Karpas-422 (cell line): ENCODE results near the gene HMBS. TPM values are rescaled to one million over a fixed set of nuclear protein-coding genes. Genes with fewer than 3 reads are reported as not detected.

Experiments used
- DNase-seq: peaks from one replicate; pipeline ENCODE4 v3.0.0-alpha.2; 2015
- H2AFZ ChIP-seq: fragments of 200-600 bp; sonication (generic); 2 replicates; pipeline ENCODE4 v1.6.1; 2014; ENCODE audit warnings: antibody characterized with exemption, low read length, mixed read lengths
- H3K27ac ChIP-seq: fragments of 200-600 bp; sonication (generic); 2 replicates; pipeline ENCODE4 v1.5.1; 2014; ENCODE audit warnings: mild to moderate bottlenecking, low read length, moderate library complexity
- H3K27me3 ChIP-seq: fragments of 200-600 bp; sonication (generic); 2 replicates; pipeline ENCODE4 v1.6.1; 2014; ENCODE audit warnings: low read length, mixed read lengths
- H3K36me3 ChIP-seq: fragments of 200-600 bp; sonication (generic); 2 replicates; pipeline ENCODE4 v1.6.1; 2014; ENCODE audit warnings: low read length, mixed read lengths; ENCODE audit not compliant: insufficient read depth
- H3K4me1 ChIP-seq: fragments of 200-600 bp; sonication (generic); 2 replicates; pipeline ENCODE4 v1.6.1; 2014; ENCODE audit warnings: mild to moderate bottlenecking, low read length, mixed read lengths
- H3K4me2 ChIP-seq: fragments of 200-600 bp; sonication (generic); 2 replicates; pipeline ENCODE4 v1.6.1; 2014; ENCODE audit warnings: low read length, low read depth, mild to moderate bottlenecking; ENCODE audit not compliant: poor library complexity, severe bottlenecking
- H3K4me3 ChIP-seq: fragments of 200-600 bp; sonication (generic); 2 replicates; pipeline ENCODE4 v1.5.1; 2014; ENCODE audit warnings: mild to moderate bottlenecking, antibody characterized with exemption, low read length, mixed read lengths
- H3K79me2 ChIP-seq: fragments of 200-600 bp; sonication (generic); 2 replicates; pipeline ENCODE4 v1.6.1; 2014; ENCODE audit warnings: mild to moderate bottlenecking, low read length, mixed read lengths
- H3K9ac ChIP-seq: fragments of 200-600 bp; sonication (generic); 2 replicates; pipeline ENCODE4 v1.6.0; 2014; ENCODE audit warnings: low read length
- H3K9me2 ChIP-seq: fragments of 200-600 bp; sonication (generic), shearing (Covaris generic); replicated peaks from 2 replicates; pipeline ENCODE4 v1.6.0; 2014; ENCODE audit warnings: mild to moderate bottlenecking, low read length, moderate library complexity; ENCODE audit not compliant: insufficient read depth
- H3K9me3 ChIP-seq: fragments of 300-700, 200-600 bp; sonication (generic); 2 replicates; pipeline ENCODE4 v1.6.1; 2014; ENCODE audit warnings: low read length, mixed read lengths
- H4K20me1 ChIP-seq: fragments of 200-600 bp; sonication (generic); 2 replicates; pipeline ENCODE4 v1.6.1; 2014; ENCODE audit warnings: mild to moderate bottlenecking, antibody characterized with exemption, low read length, low read depth; ENCODE audit not compliant: insufficient read depth
- total RNA-seq: library from RNA; depleted of rRNA; stranded (reverse); fragments of >200 nt; shearing (Covaris generic); gene quantifications from 2 replicates; pipeline ENCODE4 v1.2.3, GENCODE V29; 2014; ENCODE audit warnings: low replicate concordance

The HMBS gene
- total RNA-seq, 1 experiment from 2014 or later, result 7.5 TPM

DNA sequence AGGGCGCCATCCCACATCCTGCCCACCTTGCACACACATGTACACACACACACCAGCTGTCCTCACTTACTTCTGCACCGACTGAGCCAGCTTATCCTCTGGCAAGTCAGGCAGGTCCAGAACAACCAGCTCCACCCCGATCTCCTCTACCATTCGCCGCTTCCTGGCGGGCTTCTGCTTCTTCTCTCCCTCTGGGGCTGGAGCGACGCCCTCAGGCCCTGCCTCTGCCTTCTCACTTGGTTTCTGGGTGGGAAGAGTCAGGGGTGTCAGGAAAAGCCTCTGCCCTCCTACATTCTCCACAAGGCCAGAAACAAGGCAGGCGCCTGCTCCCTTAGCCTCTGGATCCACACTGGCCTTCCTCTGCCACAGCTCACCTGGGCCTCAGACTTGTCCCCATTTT is 36.0 kb upstream of the HMBS start:
- H3K4me3 ChIP-seq, result no peak overlapping the region
- no peak overlapping the region for H3K9ac ChIP-seq
- no peak overlapping the region for H3K4me2 ChIP-seq
- no peaks in the 10 kb centered on the region for H3K27me3 ChIP-seq
- H2AFZ ChIP-seq, result no peak overlapping the region
- no peak for DNase-seq
- H3K9me3 ChIP-seq, result no peaks in the 10 kb centered on the region
- H3K4me1 ChIP-seq, result no peaks in the 10 kb centered on the region
- no peaks in the 10 kb centered on the region for H3K79me2 ChIP-seq
- H4K20me1 ChIP-seq, result no peaks in the 10 kb centered on the region
- no peak overlapping the region for H3K27ac ChIP-seq
- H3K36me3 ChIP-seq, result no peaks in the 10 kb centered on the region
- no peaks in the 10 kb centered on the region for H3K9me2 ChIP-seq

DNA sequence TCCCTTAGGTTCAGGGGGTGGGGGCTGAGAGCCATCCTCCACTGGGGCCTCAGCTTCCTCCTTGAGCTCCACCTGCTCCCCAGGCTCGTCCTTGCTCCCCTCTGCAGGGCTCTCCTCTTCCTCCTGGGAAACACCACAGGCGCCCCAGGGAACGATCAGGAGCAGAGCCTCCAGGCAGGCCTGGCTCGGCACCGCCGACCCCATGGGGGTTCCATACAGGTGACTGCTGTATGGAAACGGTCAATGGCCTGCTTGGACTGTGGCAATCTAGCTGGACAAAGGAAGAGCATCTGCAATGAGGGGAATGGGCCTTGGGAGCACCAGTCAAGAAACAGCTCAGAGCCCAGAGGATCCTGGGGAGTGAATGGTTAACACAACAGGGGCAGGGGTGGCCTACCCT is 35.6 kb upstream of the HMBS start:
- no peak overlapping the region for H3K4me2 ChIP-seq
- no peaks in the 10 kb centered on the region for H3K9me3 ChIP-seq
- H3K9ac ChIP-seq, result no peak overlapping the region
- no peak for DNase-seq
- H3K36me3 ChIP-seq, result no peaks in the 10 kb centered on the region
- H3K4me3 ChIP-seq, result no peak overlapping the region
- no peak overlapping the region for H3K27ac ChIP-seq
- no peaks in the 10 kb centered on the region for H3K4me1 ChIP-seq
- no peaks in the 10 kb centered on the region for H3K79me2 ChIP-seq
- H3K9me2 ChIP-seq, result no peaks in the 10 kb centered on the region
- H3K27me3 ChIP-seq, result no peaks in the 10 kb centered on the region
- H2AFZ ChIP-seq, result no peak overlapping the region
- H4K20me1 ChIP-seq, result no peaks in the 10 kb centered on the region

DNA sequence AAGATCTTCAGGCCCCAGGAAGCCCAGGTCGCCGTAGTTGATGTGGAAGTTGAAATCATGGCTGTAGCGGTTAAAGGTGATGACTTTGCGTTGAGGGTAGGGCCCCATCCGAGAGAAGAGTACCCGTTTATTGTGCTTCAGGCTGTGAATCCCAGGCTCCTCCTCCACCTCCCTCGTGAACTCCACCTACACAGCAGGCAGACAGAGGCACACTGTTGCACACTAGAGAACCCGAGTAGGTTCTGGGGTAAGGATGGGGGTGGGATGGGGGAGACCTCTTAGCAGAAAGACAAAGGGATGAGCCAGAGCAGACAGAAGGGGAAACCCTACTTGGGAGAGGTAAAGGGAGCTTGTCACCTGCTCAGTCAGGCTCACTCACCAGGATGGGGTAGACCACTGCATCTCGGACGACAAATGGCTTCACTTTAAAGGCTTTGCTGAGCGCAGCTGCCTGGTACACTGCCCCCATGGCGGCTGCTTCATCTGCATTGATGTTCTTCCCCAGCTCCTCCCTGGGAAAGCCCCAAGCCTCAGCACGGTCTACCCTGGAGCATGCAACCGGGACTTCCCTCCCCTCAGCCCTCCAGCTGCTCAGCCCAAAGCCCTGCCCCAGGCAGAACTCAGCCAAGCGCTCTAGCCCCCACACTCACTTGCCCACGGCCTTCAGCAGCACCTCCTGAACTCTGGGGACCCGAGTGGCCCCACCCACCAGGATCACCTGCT is 33.1 kb upstream of the HMBS start:
- no peaks in the 10 kb centered on the region for H4K20me1 ChIP-seq
- H3K79me2 ChIP-seq, result peaks cover 14% of the 10 kb centered on the region
- no peaks in the 10 kb centered on the region for H3K36me3 ChIP-seq
- H3K27me3 ChIP-seq, result no peaks in the 10 kb centered on the region
- H3K9me3 ChIP-seq, result no peaks in the 10 kb centered on the region
- DNase-seq, result no peak
- H3K4me2 ChIP-seq, result no peak overlapping the region
- no peak overlapping the region for H3K4me3 ChIP-seq
- H2AFZ ChIP-seq, result no peak overlapping the region
- no peak overlapping the region for H3K27ac ChIP-seq
- H3K4me1 ChIP-seq, result peaks cover 9% of the 10 kb centered on the region
- H3K9ac ChIP-seq, result no peak overlapping the region
- H3K9me2 ChIP-seq, result no peaks in the 10 kb centered on the region

DNA sequence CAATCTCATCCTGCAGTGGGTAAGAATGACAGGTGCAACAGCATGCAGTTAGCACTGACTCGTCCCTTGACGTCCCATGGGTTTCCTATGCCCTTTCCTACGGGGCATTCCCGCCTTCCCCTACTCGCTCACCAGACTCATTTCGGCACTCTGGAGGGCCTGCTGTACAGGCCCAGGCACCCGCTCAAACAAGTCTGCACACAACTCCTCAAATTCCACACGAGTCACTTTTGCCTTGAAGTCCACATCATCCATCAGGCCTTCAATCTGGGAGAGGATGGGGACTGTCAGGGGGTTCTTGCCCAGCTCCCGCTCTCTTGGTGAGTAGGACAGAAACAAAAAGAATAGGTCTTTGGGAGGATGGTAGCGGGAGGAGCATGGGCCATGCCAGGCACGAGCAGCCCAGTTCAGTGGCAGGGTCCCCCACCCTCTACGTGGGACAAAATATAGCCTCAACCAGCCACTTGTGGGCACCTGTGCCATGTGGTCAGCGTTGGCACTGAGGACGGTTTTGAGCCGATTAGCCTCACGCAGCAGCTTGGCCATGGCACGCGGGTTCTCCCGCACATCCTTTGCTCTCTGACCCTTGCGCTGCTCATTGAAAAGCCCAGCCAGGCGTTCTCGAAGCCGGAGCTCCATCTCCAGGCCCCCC is 32.4 kb upstream of the HMBS start:
- Histone ChIP-seq H3K27ac (no peak overlapping the region), H2AFZ (no peak overlapping the region), H3K4me1 (peaks cover 9% of the 10 kb centered on the region), H3K4me3 (no peak overlapping the region), H3K79me2 (peaks cover 16% of the 10 kb centered on the region), H3K9ac (no peak overlapping the region), H4K20me1 (no peaks in the 10 kb centered on the region), H3K9me2 (no peaks in the 10 kb centered on the region), H3K36me3 (no peaks in the 10 kb centered on the region), H3K9me3 (no peaks in the 10 kb centered on the region), H3K27me3 (no peaks in the 10 kb centered on the region), H3K4me2 (no peak overlapping the region)
- DNase-seq, result no peak

DNA sequence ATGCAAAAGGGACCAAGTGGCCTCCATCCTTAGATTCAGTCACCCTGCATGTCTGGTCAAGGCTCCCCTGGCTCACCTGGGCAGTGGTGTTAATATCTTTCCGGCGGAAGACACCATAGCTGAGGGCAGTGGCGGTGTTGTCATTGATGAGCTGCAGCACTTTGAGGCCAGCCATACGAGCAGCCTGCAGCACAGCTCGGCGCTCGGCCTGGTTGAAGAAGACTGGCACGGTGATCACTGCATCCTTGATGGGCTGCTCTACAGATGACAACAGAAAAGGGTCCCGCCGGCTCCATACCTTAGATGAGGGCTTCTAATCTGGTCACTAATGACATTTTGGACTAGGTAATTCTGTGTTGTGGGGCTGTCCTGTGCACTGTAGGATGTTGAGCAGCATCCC is 30.3 kb upstream of the HMBS start:
- Histone ChIP-seq H3K4me1 (peaks cover 15% of the 10 kb centered on the region), H3K9me3 (no peaks in the 10 kb centered on the region), H4K20me1 (no peaks in the 10 kb centered on the region), H2AFZ (no peak overlapping the region), H3K9ac (no peak overlapping the region), H3K36me3 (no peaks in the 10 kb centered on the region), H3K79me2 (peaks cover 25% of the 10 kb centered on the region), H3K27ac (no peak overlapping the region), H3K27me3 (no peaks in the 10 kb centered on the region), H3K4me2 (no peak overlapping the region), H3K9me2 (no peaks in the 10 kb centered on the region), H3K4me3 (no peak overlapping the region)
- DNase-seq, result no peak

DNA sequence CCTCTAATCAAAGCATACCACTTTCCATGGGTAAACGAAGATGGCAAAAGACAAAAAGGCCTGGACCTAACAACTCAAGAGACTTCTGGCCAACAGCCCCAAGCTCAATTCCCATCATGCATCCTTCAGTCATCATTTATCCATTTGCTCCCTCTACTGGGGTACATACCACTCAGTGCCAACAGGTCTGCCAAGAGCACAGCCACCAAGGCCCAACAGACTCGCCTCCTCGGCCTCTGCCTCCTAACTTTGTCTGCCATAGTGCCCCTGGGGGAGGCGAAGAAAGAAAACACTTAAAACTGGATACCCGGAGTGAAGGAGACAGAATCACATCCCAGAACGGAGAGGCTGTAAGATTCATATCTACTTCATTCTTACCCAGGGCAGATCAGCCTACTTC is 28.8 kb upstream of the HMBS start:
- Histone ChIP-seq H3K36me3 (no peaks in the 10 kb centered on the region), H3K27ac (peak overlapping the region; percentile 35; the same call in 1 of the 2 replicates), H3K9ac (peak overlapping the region; percentile 84)

DNA sequence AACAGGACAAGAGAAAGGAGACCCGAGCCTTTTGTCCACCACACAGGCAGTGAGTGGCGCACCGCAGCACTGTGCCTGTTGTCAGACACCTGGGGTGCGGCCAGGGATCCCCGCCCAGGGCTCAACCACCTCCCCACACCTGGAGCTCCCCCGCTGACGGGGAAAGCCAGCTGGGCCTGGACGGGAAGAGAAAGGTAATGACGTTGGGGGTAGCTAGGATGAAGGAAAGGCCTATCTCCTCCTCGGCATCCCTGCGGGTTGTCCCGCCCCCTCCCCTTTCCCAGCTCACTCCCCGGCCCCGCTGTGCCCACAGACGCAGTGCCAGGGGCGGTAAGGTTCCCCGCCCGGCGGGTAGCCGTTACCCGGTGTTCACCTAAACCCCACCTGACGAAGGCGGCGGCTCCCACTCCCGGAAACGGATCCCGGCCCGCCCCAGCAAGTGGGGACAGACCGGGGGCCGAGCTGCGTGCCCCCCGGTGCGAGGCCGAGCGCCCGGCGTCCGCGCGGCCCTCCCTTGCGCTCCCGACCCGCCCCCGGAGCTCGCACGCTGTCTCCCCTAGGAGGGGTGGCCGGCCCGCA is 28.2 kb upstream of the HMBS start:
- peaks cover 25% of the 10 kb centered on the region for H3K79me2 ChIP-seq
- no peak overlapping the region for H2AFZ ChIP-seq
- peaks cover 15% of the 10 kb centered on the region for H3K4me1 ChIP-seq
- no peaks in the 10 kb centered on the region for H3K9me3 ChIP-seq
- no peaks in the 10 kb centered on the region for H3K9me2 ChIP-seq
- H3K4me2 ChIP-seq, result peak overlapping the region; percentile 84
- peak overlapping the region; percentile 82 for H3K4me3 ChIP-seq
- peak overlapping the region; percentile 84 for H3K9ac ChIP-seq
- no peaks in the 10 kb centered on the region for H4K20me1 ChIP-seq
- DNase-seq, result peak; percentile 46
- no peaks in the 10 kb centered on the region for H3K27me3 ChIP-seq
- no peaks in the 10 kb centered on the region for H3K36me3 ChIP-seq
- peak overlapping the region; percentile 35; the same call in 1 of the 2 replicates for H3K27ac ChIP-seq

More for the DNA sequence above, 28.8 kb upstream of the HMBS start:
- Histone ChIP-seq H3K27me3 (no peaks in the 10 kb centered on the region), H4K20me1 (no peaks in the 10 kb centered on the region), H3K4me2 (peak overlapping the region; percentile 84), H3K4me1 (peaks cover 15% of the 10 kb centered on the region), H3K9me2 (no peaks in the 10 kb centered on the region), H3K4me3 (peak overlapping the region; percentile 82), H2AFZ (no peak overlapping the region), H3K9me3 (no peaks in the 10 kb centered on the region), H3K79me2 (peaks cover 25% of the 10 kb centered on the region)
- peak; percentile 70 for DNase-seq

DNA sequence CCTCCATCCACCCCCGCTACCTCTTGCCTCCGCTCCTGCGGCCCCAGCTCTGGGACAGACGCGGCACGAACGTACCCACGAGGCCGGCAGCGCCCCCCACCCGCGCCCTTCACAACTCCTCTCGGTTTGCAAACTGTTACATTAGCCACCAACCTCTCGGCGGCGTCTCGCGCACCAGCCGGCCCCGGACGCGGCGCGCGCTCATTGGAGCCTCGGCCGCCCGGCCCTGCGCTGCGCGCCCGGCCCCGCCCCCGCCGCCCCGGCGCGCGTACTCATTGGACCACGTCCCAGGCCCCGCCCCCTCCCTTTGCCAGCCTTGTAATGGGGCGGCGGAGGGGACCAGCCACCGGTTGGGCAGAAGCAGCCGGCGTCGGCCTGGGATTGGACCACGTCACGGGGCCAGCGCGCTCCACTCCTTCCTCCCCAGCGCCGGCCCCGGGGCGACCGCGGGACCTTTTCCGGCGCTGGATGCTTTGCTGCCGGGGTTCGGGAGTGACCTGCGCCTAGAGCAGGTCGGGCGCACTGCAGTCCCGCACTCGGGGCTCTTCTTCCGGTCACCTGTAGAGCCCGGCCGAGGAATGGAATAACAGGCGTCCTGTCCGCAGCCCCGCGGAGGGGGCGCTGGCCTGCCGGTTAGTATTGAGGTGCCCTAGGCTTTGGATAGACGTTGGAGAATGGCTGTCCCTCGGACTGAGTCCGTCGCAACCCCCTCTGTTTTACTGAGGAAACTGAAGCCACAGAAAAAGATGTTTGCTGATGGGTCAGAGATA is 27.5 kb upstream of the HMBS start, which contains the start of gene HYOU1:
HYOU1 (minus strand) TSS at position 206 of the 770 bp plus-strand sequence. CDS start 1,045 bp downstream, outside the sequence.
- Histone ChIP-seq H3K4me1 (peaks cover 15% of the 10 kb centered on the region), H4K20me1 (no peaks in the 10 kb centered on the region), H2AFZ (no peak within 1 kb of the TSS), H3K4me3 (peak within 1 kb of the TSS; percentile 87), H3K9me3 (no peaks in the 10 kb centered on the region), H3K27me3 (no peaks in the 10 kb centered on the region), H3K4me2 (peak within 1 kb of the TSS; percentile 84), H3K79me2 (peaks cover 25% of the 10 kb centered on the region), H3K27ac (peak within 1 kb of the TSS; percentile 35; the same call in 1 of the 2 replicates), H3K36me3 (no peaks in the 10 kb centered on the region), H3K9ac (peak within 1 kb of the TSS; percentile 84), H3K9me2 (no peaks in the 10 kb centered on the region)
- peak; percentile 96 for DNase-seq
